Measurements from ENCODE around the gene TAPT1. TPM values are rescaled to one million over a fixed set of nuclear protein-coding genes. Genes with fewer than 3 reads are reported as not detected.

TAPT1 gene
- polyA plus RNA-seq, 1 of the 3 experiments (the other 2 are of a cell fraction), result 6.2 TPM

Small RNA genes lying within 50 kb of the gene (small RNA-seq; reads per million reads assigned to genes)
- gene RPS21P4, result 0 reads per million in 7 experiments

Other genes with a start within 250 kb of the TAPT1 start
- not detected in 2 replicates for gene PROM1, start 142.4 kb downstream of the TAPT1 start, polyA plus RNA-seq (2012; rRNA removed)